NT2/D1 (cell line): ENCODE results near the gene ASPG.

ENCODE experiments used
- DNase-seq: peaks from one replicate; pipeline ENCODE4 v3.0.0-alpha.2; 2011; ENCODE audit warnings: low read depth, low spot score
- H3K27me3 ChIP-seq: 2 replicates; pipeline ENCODE4 v1.6.0; 2011; ENCODE audit warnings: mild to moderate bottlenecking; ENCODE audit not compliant: insufficient read length, insufficient read depth
- H3K36me3 ChIP-seq: 2 replicates; pipeline ENCODE4 v1.6.1; 2011; ENCODE audit warnings: mild to moderate bottlenecking, low read length, mixed read lengths; ENCODE audit not compliant: insufficient read depth, insufficient read length
- H3K4me1 ChIP-seq: 2 replicates; pipeline ENCODE4 v1.5.1; 2011; ENCODE audit not compliant: insufficient read depth, insufficient read length
- H3K4me3 ChIP-seq: 2 replicates; pipeline ENCODE4 v1.5.1; 2011; ENCODE audit warnings: low read depth; ENCODE audit not compliant: insufficient read length
- H3K9ac ChIP-seq: 2 replicates; pipeline ENCODE4 v1.6.0; 2011; ENCODE audit warnings: low read depth; ENCODE audit not compliant: insufficient read length
- H3K9me3 ChIP-seq: 2 replicates; pipeline ENCODE4 v1.5.1; 2011; ENCODE audit warnings: mild to moderate bottlenecking, low read length; ENCODE audit not compliant: insufficient read depth
- SUZ12 ChIP-seq: IDR thresholded peaks from 2 replicates; pipeline ENCODE4 v1.6.1; 2011; ENCODE audit not compliant: insufficient read length, insufficient read depth; ENCODE audit errors: extremely low read depth
- YY1 ChIP-seq: IDR thresholded peaks from 2 replicates; pipeline ENCODE4 v1.6.1; 2011; ENCODE audit not compliant: insufficient read length, insufficient read depth
- ZNF274 ChIP-seq: IDR thresholded peaks from 2 replicates; pipeline ENCODE4 v1.6.1; 2011; ENCODE audit warnings: mild to moderate bottlenecking, low read depth, low read length

The ASPG gene

GRCh38 chr14:104096318-104096717, 10.8 kb downstream of the ASPG start:
- H3K4me1 ChIP-seq: peaks cover 7% of the 10 kb centered on the region
- H3K4me3 ChIP-seq: no peak overlapping the region
- no peak overlapping the region for H3K9ac ChIP-seq
- no peaks in the 10 kb centered on the region for H3K36me3 ChIP-seq
- no peaks in the 10 kb centered on the region for H3K27me3 ChIP-seq
- DNase-seq: no peak
- H3K9me3 ChIP-seq: no peaks in the 10 kb centered on the region
- TF ChIP-seq YY1: no peak
- no peak for TF ChIP-seq SUZ12
- TF ChIP-seq ZNF274: no peak

DNA sequence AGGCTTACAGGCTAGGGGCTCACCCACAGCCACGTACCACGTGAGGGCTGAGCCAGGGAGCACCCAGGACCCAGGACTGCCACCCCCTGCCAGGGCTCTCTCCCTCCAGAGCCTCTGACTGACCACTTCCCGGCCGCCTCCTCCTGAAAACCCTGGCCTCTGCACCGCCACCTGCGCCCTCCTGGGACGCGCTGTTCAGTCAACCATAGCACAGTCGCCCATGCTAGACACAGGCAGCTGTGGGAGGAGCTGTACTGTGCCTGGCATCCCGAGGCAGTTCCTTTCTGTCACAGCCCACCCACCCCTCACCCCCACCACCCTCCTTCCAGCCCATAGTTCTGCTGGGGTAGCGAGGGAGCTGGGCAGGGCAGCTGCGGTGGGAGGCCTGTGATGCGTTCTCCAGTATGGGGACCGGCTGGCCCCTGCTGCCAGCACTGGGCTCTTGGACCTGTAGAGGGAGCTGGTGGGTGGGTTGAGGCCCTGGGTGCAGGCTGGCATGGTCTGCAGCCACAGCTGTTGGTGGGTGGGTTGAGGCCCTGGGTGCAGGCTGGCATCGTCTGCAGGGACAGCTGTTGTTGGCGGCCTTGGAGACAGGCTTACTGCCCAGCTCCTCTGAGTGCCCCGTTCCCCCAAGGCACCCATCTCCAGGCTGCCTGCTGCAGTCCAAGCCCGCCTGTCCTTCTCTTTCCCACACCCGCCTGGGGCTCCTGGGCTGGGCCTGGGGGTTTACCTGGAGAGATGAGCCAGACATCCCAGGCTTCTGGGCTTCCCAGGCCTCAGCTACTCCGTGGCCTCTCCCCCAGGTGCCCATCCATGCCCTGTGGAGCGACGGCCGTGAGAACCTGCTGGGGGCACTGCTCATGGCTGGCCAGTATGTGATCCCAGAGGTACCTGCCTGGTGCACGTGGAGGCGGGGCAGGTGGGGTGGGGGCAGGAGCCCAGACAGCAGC, 11.5 kb downstream of the ASPG start:
- no peak overlapping the region for H3K9ac ChIP-seq

DNA sequence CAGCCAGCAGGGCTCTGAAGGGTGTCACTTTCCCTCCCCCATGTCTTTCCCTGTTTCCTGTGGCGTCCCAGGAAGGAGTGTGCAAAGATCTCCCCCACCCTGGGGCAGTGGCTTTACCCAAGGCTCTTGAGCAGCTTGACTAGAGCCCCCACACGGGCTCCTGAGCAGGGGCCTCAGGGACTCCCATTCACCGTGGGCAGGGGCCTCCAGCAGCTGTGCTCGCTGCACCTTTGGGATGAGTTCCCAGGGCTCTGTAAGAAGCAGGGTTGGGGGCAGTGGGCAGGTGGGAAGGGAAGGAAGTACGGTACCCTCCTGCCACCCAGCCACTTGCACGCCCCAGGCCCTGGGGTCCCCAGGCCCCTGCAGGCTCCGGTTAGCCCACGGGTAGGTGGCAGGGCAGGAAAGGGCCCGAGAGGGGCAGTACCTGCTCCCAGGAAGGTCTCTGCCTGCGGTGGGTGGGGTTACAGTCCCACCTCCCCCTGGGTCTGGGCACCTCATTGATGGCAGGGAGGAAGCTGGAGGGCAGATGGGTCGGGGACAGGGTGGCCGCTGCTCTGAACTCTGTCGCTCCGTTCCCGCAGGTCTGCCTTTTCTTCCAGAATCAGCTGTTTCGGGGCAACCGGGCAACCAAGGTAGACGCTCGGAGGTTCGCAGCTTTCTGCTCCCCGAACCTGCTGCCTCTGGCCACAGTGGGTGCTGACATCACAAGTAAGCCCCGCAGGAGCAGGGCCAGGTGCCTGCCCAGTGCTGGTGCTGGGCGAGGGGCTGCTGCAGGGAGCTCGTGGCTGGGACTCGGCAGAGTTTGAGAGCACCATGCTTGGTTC, 13.0 kb downstream of the ASPG start:
- Histone ChIP-seq H3K4me3 (no peak overlapping the region), H3K27me3 (no peaks in the 10 kb centered on the region), H3K9me3 (no peaks in the 10 kb centered on the region), H3K36me3 (no peaks in the 10 kb centered on the region), H3K9ac (no peak overlapping the region), H3K4me1 (peaks cover 3% of the 10 kb centered on the region)
- TF ChIP-seq ZNF274 (no peak), SUZ12 (no peak), YY1 (no peak)
- DNase-seq: no peak

More for the DNA sequence above, 11.5 kb downstream of the ASPG start:
- peaks cover 3% of the 10 kb centered on the region for H3K4me1 ChIP-seq
- H3K27me3 ChIP-seq: no peaks in the 10 kb centered on the region
- TF ChIP-seq ZNF274 (no peak), YY1 (no peak), SUZ12 (no peak)
- no peak overlapping the region for H3K4me3 ChIP-seq
- H3K36me3 ChIP-seq: no peaks in the 10 kb centered on the region
- no peak for DNase-seq
- H3K9me3 ChIP-seq: no peaks in the 10 kb centered on the region

- Histone ChIP-seq H3K4me3 (no peak overlapping the region), H3K36me3 (no peaks in the 10 kb centered on the region), H3K27me3 (no peaks in the 10 kb centered on the region), H3K4me1 (no peaks in the 10 kb centered on the region), H3K9me3 (no peaks in the 10 kb centered on the region), H3K9ac (no peak overlapping the region)
- no peak for DNase-seq
- TF ChIP-seq SUZ12 (no peak), ZNF274 (no peak), YY1 (no peak)
Observed at GRCh38 chr14:104099096-104100041, 13.9 kb downstream of the ASPG start.

- no peaks in the 10 kb centered on the region for H3K27me3 ChIP-seq
- TF ChIP-seq ZNF274: no peak
- no peak for TF ChIP-seq SUZ12
- no peak for TF ChIP-seq YY1
- DNase-seq: no peak
- peaks cover 5% of the 10 kb centered on the region for H3K4me1 ChIP-seq
- H3K36me3 ChIP-seq: no peaks in the 10 kb centered on the region
- no peaks in the 10 kb centered on the region for H3K9me3 ChIP-seq
- no peak overlapping the region for H3K4me3 ChIP-seq
- H3K9ac ChIP-seq: no peak overlapping the region
Observed at GRCh38 chr14:104100171-104101085, 14.9 kb downstream of the ASPG start.
